Progenitor cell of endocrine pancreas (in vitro differentiated cells): ENCODE results near the gene RBM22. TPM values are rescaled to one million over a fixed set of nuclear protein-coding genes. Genes with fewer than 3 reads are reported as not detected.

Experiments
- DNase-seq: peaks from one replicate; pipeline ENCODE4 v3.0.0; 2021; ENCODE audit warnings: low spot score; ENCODE audit not compliant: unreplicated experiment
- H3K27ac Mint-ChIP-seq: 2 replicates; pipeline ENCODE4 v1.8.0; 2021; ENCODE audit warnings: mild to moderate bottlenecking, moderate library complexity, mixed read lengths
- H3K27me3 Mint-ChIP-seq: 2 replicates; pipeline ENCODE4 v1.8.0; 2021; ENCODE audit warnings: mixed read lengths
- H3K36me3 Mint-ChIP-seq: 2 replicates; pipeline ENCODE4 v1.8.0; 2022; ENCODE audit warnings: mixed read lengths; ENCODE audit not compliant: insufficient read depth
- H3K4me1 Mint-ChIP-seq: 2 replicates; pipeline ENCODE4 v1.8.0; 2021; ENCODE audit warnings: low read depth, mixed read lengths
- H3K4me3 Mint-ChIP-seq: 2 replicates; pipeline ENCODE4 v1.8.0; 2021; ENCODE audit warnings: low read depth, mild to moderate bottlenecking, moderate library complexity, mixed read lengths
- H3K9me3 Mint-ChIP-seq: 2 replicates; pipeline ENCODE4 v1.8.0; 2021; ENCODE audit warnings: low read depth, mixed read lengths
- CTCF ChIP-seq: fragments of 200-600 bp; sonication (generic); IDR thresholded peaks from one replicate; pipeline ENCODE4 v1.5.0; 2021; ENCODE audit warnings: antibody characterized with exemption, mild to moderate bottlenecking; ENCODE audit not compliant: unreplicated experiment
- total RNA-seq: library from RNA; stranded (reverse); gene quantifications from 2 replicates; pipeline ENCODE4 v1.2.1, GENCODE V29; 2021

Gene RBM22
- total RNA-seq, 1 donor from 2014 or later: 59.1 TPM

- TF ChIP-seq CTCF: no peak
- no peak overlapping the region for H3K27ac Mint-ChIP-seq
- H3K9me3 Mint-ChIP-seq: no peaks in the 10 kb centered on the region
- no peak overlapping the region for H3K4me3 Mint-ChIP-seq
- H3K36me3 Mint-ChIP-seq: no peaks in the 10 kb centered on the region
- H3K4me1 Mint-ChIP-seq: peaks cover 3% of the 10 kb centered on the region
- DNase-seq: no peak
- H3K27me3 Mint-ChIP-seq: peaks cover 18% of the 10 kb centered on the region
Measured at GRCh38 chr5:150665044-150665443, 35.8 kb downstream of the RBM22 start.

- no peak for TF ChIP-seq CTCF
- H3K27me3 Mint-ChIP-seq: peaks cover 16% of the 10 kb centered on the region
Measured at GRCh38 chr5:150663936-150664335, 36.9 kb downstream of the RBM22 start.

GRCh38 chr5:150662731-150663516 lies 37.9 kb downstream of the RBM22 start:
- no peak for DNase-seq
- H3K4me1 Mint-ChIP-seq: peaks cover 3% of the 10 kb centered on the region
- TF ChIP-seq CTCF: no peak
- no peak overlapping the region for H3K4me3 Mint-ChIP-seq
- H3K27me3 Mint-ChIP-seq: peaks cover 19% of the 10 kb centered on the region
- H3K36me3 Mint-ChIP-seq: no peaks in the 10 kb centered on the region
- H3K9me3 Mint-ChIP-seq: no peaks in the 10 kb centered on the region
- no peak overlapping the region for H3K27ac Mint-ChIP-seq

More at GRCh38 chr5:150663936-150664335, 36.9 kb downstream of the RBM22 start:
- Mint-ChIP-seq H3K36me3 (no peaks in the 10 kb centered on the region), H3K9me3 (no peaks in the 10 kb centered on the region), H3K27ac (no peak overlapping the region), H3K4me3 (no peak overlapping the region), H3K4me1 (peaks cover 3% of the 10 kb centered on the region)
- DNase-seq: no peak

- peaks cover 19% of the 10 kb centered on the region for H3K27me3 Mint-ChIP-seq
- H3K36me3 Mint-ChIP-seq: no peaks in the 10 kb centered on the region
- DNase-seq: no peak
- H3K9me3 Mint-ChIP-seq: no peaks in the 10 kb centered on the region
- no peak overlapping the region for H3K27ac Mint-ChIP-seq
- H3K4me3 Mint-ChIP-seq: no peak overlapping the region
- H3K4me1 Mint-ChIP-seq: peaks cover 3% of the 10 kb centered on the region
- TF ChIP-seq CTCF: no peak
Measured at GRCh38 chr5:150661821-150662596, 38.9 kb downstream of the RBM22 start.

- H3K4me3 Mint-ChIP-seq: no peak within 1 kb of the TSS
- peaks cover 3% of the 10 kb centered on the region for H3K4me1 Mint-ChIP-seq
- H3K27ac Mint-ChIP-seq: no peak within 1 kb of the TSS
Measured at GRCh38 chr5:150661086-150661485, 39.8 kb downstream of the RBM22 start, which contains the start of gene MYOZ3. Gene MYOZ3 (plus strand): TSS chr5:150661251. CDS start chr5:150662942, 1,691 bp downstream.

More at GRCh38 chr5:150661086-150661485, 39.8 kb downstream of the RBM22 start, which contains the start of gene MYOZ3:
- no peaks in the 10 kb centered on the region for H3K36me3 Mint-ChIP-seq
- no peak for TF ChIP-seq CTCF
- H3K9me3 Mint-ChIP-seq: no peaks in the 10 kb centered on the region
- DNase-seq: no peak
- peaks cover 19% of the 10 kb centered on the region for H3K27me3 Mint-ChIP-seq
